IPS-20b (cell line): Measurements from ENCODE around the gene DCK.
"Not testable (repeated sequence)": the region's sequence is repeated elsewhere in the genome, so short reads cannot be mapped to it uniquely, and the experiment has no call there.

Experiments used
- H3K27ac ChIP-seq: one replicate; pipeline ENCODE4 v1.5.1; 2013; ENCODE audit warnings: low read length
- H3K27me3 ChIP-seq: 2 replicates; pipeline ENCODE4 v1.6.1; 2013; ENCODE audit warnings: mild to moderate bottlenecking, low read length, inconsistent platforms; ENCODE audit not compliant: insufficient read depth
- H3K36me3 ChIP-seq: 2 replicates; pipeline ENCODE4 v1.6.1; 2013; ENCODE audit warnings: low read depth, mild to moderate bottlenecking, inconsistent platforms, low read length, moderate library complexity; ENCODE audit not compliant: insufficient read depth
- H3K4me1 ChIP-seq: 2 replicates; pipeline ENCODE4 v1.6.1; 2013; ENCODE audit warnings: mild to moderate bottlenecking, control low read depth, inconsistent platforms, low read length, moderate library complexity; ENCODE audit not compliant: insufficient read depth
- H3K4me3 ChIP-seq: 2 replicates; pipeline ENCODE4 v1.5.1; 2013; ENCODE audit warnings: mild to moderate bottlenecking, low read length, inconsistent platforms
- H3K9ac ChIP-seq: 2 replicates; pipeline ENCODE4 v1.6.1; 2013; ENCODE audit warnings: low read depth, mild to moderate bottlenecking, inconsistent platforms, low read length, moderate library complexity
- H3K9me3 ChIP-seq: 2 replicates; pipeline ENCODE4 v1.6.1; 2013; ENCODE audit warnings: mild to moderate bottlenecking, low read depth, low read length, inconsistent platforms; ENCODE audit not compliant: insufficient read depth

The DCK gene

DNA sequence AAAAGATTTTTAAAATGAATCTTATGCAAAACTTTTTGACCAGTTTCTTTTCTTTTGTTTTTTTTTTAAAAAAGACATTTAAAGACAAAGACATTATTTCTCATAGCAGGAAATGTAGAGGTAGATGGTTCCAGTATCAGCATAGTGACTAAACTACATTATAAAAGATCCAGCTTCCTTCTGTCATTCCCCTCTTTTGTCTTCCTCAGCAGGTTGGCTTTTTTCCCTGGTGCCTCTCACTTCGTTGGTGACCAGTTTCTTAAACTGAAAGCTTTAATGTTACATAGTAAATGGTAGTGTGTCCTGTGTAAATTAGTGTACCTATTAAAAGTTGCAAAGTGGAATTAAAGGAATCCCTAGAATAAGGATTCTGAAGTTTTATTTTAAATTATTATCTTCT is 36.1 kb downstream of the DCK start:
- Histone ChIP-seq H3K9me3 (no peaks in the 10 kb centered on the region), H3K4me1 (peaks cover 7% of the 10 kb centered on the region; the same call in 1 of the 2 replicates), H3K27ac (no peak overlapping the region), H3K27me3 (no peaks in the 10 kb centered on the region), H3K4me3 (no peak overlapping the region; the same call in 1 of the 2 replicates), H3K9ac (no peak overlapping the region), H3K36me3 (peaks cover 49% of the 10 kb centered on the region)

DNA sequence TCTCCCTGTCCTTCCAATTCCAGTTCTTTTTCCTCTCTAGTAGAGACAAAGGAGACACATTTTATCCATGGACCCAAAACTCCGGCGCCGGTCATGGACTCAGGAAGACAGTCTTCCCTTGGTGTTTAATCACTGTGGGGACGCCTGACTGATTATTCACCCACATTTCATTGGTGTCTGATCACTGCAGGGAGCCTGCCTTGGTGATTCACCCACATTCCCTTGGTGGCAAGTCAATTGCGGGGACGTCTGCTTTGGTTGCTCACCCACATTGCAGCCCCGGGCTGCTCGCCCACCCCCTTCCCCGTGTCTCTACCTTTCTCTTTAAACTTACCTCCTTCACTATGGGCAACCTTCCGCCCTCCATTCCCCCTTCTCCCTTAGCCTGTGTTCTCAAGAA is 38.7 kb downstream of the DCK start:
- H3K27me3 ChIP-seq, H3K9me3 ChIP-seq, H3K27ac ChIP-seq, H3K4me1 ChIP-seq, H3K9ac ChIP-seq, H3K4me3 ChIP-seq: not testable (repeated sequence)
- H3K36me3 ChIP-seq: peaks cover 42% of the 10 kb centered on the region

DNA sequence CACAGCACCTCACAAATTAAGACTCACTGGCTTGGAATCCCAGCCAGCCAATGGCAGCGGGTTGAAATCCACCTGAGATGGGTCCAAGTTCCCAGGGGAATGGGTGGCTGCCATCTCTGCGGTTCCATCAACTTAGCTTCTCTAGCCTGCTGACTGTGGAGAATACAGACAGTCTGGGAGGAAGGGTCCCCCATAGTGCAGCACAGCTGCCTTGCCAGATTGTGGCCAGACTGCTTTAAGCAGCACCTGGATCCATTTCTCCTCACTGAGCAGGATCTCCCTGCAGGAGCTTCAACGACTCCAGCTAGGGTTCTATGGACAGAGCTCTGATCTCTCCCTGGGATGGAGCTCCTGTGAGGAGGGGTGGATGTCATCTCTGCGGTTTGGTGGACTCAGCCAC is 51.8 kb downstream of the DCK start:
- no peak overlapping the region for H3K27ac ChIP-seq

DNA sequence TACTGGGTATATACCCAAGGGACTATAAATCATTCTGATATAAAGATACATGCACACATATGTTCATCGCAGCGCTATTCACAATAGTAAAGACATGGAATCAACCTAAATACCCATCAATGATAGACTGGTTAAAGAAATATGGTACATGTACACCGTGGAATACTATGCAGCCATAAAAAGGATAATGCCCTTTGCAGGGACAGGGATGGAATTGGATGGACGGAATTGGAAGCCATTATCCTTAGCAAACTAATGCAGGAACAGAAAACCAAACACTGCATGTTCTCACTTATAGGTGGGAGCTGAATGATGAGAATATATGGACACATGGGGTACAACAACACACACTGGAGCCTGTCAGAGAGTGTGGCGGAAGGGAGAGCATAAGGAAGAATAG is 55.9 kb downstream of the DCK start:
- H3K9me3 ChIP-seq: no peaks in the 10 kb centered on the region; the same call in none of the 2 replicates
- H3K27ac ChIP-seq: no peak overlapping the region
- no peaks in the 10 kb centered on the region for H3K27me3 ChIP-seq
- no peak overlapping the region for H3K4me3 ChIP-seq
- no peaks in the 10 kb centered on the region for H3K36me3 ChIP-seq
- no peaks in the 10 kb centered on the region for H3K4me1 ChIP-seq
- H3K9ac ChIP-seq: no peak overlapping the region

More for the DNA sequence above, 51.8 kb downstream of the DCK start:
- Histone ChIP-seq H3K9ac (no peak overlapping the region), H3K9me3 (no peaks in the 10 kb centered on the region; the same call in none of the 2 replicates), H3K27me3 (no peaks in the 10 kb centered on the region), H3K4me3 (no peak overlapping the region), H3K36me3 (0 out of 2 replicates have a peak, but pooled peaks cover 7% of the 10 kb centered on the region), H3K4me1 (no peaks in the 10 kb centered on the region)

DNA sequence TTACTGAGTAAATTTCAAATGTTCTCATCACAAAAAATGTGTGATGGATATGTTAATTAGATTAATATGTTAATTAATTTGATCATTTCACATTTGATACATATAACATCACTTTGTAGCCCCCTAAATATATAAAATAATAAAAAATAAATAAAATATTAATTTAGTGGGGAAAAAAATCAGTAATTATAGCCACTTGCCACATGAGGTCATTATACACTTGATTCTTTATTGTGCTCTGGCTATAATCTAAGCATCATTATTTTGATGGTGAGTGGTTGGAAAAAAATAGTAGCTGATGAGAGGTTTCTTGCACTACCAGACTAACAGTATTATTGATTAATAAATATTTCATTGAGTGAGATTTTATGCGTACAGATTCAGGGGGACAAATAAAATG is 57.4 kb downstream of the DCK start:
- Histone ChIP-seq H3K27me3 (no peaks in the 10 kb centered on the region), H3K4me1 (no peaks in the 10 kb centered on the region), H3K27ac (no peak overlapping the region), H3K36me3 (no peaks in the 10 kb centered on the region), H3K9ac (no peak overlapping the region), H3K4me3 (no peak overlapping the region), H3K9me3 (no peaks in the 10 kb centered on the region; the same call in none of the 2 replicates)

DNA sequence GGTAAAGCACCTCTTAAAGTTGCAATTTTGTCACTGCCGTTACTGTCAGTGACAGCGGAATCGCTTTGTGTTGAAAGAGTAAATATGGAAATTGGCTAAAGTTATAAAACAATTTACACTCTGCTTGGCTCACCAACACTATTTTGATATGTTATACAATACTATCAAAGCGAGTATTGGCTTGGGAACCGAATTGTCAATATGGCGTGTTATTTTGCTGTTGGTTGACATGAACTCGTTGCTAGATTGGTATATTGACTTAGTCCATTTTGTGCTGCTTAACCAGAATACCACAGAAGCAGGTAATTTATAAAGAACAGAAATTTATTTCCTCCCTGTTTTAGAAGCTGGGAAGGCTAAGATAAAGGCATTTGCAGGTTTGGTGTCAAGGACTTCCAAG is 58.6 kb downstream of the DCK start:
- H3K9me3 ChIP-seq: no peaks in the 10 kb centered on the region; the same call in 1 of the 2 replicates

DNA sequence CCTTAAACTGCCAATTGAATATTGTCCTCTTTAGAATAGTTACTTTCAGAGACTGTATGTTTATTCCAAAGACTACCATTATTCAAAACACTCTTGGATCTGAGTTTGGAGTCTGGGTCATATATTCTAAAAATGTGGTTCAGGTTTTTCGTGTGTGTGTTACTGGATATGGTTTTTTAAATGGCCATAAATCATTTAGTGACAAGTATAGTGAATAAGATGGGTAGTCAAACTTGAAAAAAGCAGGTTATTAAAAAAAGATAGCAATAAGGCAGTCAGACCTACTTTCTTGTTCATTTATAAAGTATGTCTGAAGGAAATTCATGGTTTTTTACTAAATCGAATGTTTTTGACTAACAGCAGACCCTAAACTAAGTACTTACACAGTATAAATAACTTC is 59.3 kb downstream of the DCK start:
- Histone ChIP-seq H3K9me3 (no peaks in the 10 kb centered on the region), H3K27me3 (no peaks in the 10 kb centered on the region), H3K9ac (no peak overlapping the region), H3K4me3 (no peak overlapping the region), H3K27ac (no peak overlapping the region), H3K36me3 (no peaks in the 10 kb centered on the region), H3K4me1 (no peaks in the 10 kb centered on the region)

More for the DNA sequence above, 58.6 kb downstream of the DCK start:
- Histone ChIP-seq H3K9ac (no peak overlapping the region), H3K4me1 (no peaks in the 10 kb centered on the region), H3K4me3 (no peak overlapping the region), H3K36me3 (no peaks in the 10 kb centered on the region), H3K27ac (no peak overlapping the region), H3K27me3 (no peaks in the 10 kb centered on the region)

DNA sequence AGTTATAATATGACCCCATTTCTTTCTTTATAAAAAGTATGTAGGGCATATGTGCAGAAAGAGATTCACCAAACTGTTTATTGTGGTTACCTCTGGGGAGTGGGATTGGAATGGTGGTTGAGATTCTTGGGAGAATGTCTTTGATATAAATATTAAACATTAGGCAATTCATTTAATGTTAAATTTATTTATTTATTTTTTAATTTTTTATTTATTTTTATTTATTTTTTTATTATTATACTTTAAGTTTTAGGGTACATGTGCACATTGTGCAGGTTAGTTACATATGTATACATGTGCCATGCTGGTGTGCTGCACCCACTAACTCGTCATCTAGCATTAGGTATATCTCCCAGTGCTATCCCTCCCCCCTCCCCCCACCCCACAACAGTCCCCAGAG is 60.2 kb downstream of the DCK start:
- not testable (repeated sequence) for H3K36me3 ChIP-seq, H3K4me3 ChIP-seq, H3K27ac ChIP-seq

DNA sequence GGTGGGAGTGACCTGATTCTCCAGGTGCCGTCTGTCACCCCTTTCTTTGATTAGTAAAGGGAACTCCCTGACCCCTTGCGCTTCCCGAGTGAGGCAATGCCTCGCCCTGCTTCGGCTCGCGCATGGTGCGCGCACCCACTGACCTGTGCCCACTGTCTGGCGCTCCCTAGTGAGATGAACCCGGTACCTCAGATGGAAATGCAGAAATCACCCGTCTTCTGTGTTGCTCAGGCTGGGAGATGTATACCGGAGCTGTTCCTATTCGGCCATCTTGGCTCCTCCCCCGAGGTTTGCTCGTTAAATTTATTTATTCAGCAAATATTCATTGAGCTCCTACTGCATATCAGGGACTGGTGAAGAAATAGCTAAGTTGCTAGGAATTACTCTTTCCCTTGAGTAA is 66.1 kb downstream of the DCK start:
- not testable (repeated sequence) for H3K9me3 ChIP-seq, H3K27me3 ChIP-seq, H3K9ac ChIP-seq, H3K36me3 ChIP-seq, H3K27ac ChIP-seq, H3K4me3 ChIP-seq, H3K4me1 ChIP-seq

More for the DNA sequence above, 60.2 kb downstream of the DCK start:
- H3K9ac ChIP-seq, H3K4me1 ChIP-seq, H3K9me3 ChIP-seq, H3K27me3 ChIP-seq: not testable (repeated sequence)

DNA sequence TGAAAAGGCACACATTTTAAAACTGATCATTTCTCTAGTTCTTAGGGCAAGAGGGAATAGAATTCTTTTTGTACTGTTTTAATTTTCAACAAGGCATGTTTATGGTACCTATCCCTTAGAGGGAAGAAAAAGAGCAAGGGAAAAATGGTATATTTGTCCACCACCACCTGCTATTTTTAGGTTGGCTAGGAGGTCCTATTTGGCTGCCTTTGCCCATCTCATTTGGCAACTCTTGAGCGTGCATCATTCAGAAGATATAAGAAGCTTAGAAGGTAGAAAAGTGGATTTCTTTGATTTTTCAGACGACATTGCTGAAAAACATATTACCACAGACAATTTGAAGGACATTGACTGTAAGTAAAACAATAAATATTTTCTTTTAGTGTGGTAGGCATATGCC is 69.0 kb downstream of the DCK start:
- Histone ChIP-seq H3K4me3 (no peak overlapping the region), H3K27ac (no peak overlapping the region), H3K36me3 (no peaks in the 10 kb centered on the region), H3K9ac (no peak overlapping the region), H3K9me3 (no peaks in the 10 kb centered on the region), H3K4me1 (no peaks in the 10 kb centered on the region), H3K27me3 (no peaks in the 10 kb centered on the region)

DNA sequence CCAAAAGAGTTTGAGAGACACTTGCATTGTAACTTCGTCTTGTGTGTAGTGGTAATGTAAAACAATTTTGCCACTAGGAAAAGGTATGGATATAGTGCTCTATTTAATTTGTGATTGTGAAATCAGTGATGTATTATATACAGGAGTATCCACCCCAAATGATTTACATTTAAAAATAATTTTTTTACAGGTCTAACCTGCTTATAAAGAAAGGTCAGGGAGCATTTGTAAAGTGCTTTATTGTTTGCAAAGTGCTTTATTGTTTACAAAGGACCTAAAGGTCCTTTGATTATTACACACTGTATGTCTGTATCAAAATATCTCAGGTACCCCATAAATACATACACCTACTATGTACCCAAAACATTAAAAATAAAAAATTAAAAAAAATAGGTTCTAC is 70.3 kb downstream of the DCK start:
- Histone ChIP-seq H3K9ac (no peak overlapping the region), H3K27me3 (no peaks in the 10 kb centered on the region), H3K36me3 (no peaks in the 10 kb centered on the region), H3K4me3 (no peak overlapping the region), H3K4me1 (no peaks in the 10 kb centered on the region), H3K27ac (no peak overlapping the region), H3K9me3 (no peaks in the 10 kb centered on the region)

DNA sequence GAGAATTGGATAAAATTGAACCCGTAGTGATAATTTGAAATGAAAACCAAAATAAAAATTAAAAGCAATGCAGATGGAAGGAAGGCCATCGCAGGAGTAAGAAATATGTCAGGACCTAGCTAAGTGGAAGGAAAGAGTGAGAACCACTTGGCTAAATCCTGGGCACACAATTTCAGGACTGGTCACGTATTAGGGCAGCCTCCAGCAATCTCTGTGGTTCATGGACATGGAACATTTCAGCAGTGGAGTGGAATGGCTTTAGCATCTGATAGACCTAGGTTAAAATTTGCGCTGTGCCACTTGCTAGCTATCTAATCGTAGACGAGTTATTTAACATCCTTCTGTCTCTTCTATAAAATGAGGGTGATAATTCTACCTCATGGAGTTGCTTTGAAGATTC is 71.1 kb downstream of the DCK start:
- no peak overlapping the region for H3K9ac ChIP-seq

More for the DNA sequence above, 71.1 kb downstream of the DCK start:
- no peak overlapping the region for H3K4me3 ChIP-seq
- no peaks in the 10 kb centered on the region for H3K9me3 ChIP-seq
- H3K4me1 ChIP-seq: no peaks in the 10 kb centered on the region
- H3K27ac ChIP-seq: no peak overlapping the region
- H3K27me3 ChIP-seq: no peaks in the 10 kb centered on the region
- H3K36me3 ChIP-seq: no peaks in the 10 kb centered on the region
